Stimulated activated CD8-positive, alpha-beta memory T cell treated with anti-CD3 and anti-CD28 coated beads, Interleukin-15, amount 100 ng/mL, for 48 hours (primary cell): ENCODE data around the gene KRT75.

ENCODE experiments used
- DNase-seq, 2 donors: peaks; one replicate each; pipeline ENCODE4 v3.0.0-alpha.2; 2020; ENCODE audit warnings: low read depth in 2 of 2

The KRT75 gene

DNA sequence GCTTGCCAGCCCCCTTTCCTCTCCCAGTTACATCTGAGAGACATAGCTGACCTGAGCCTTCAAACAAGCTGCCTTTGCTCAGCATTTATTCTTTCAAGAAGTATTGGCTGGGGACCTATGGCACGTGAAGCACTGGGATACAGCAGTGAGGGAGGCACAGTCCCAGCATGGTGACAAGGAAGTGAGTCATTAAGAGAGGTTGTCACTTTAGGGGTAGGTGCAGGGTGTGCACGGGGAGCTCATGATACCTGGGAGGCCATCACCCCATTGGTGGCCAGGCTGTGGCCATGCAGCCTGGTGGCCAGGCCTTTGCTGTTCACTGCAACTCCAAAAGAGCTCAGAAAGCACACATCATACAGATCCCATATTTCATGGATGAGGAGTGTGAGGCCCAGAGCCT, 5.7 kb upstream of the KRT75 start:
- DNase-seq: no peak

DNA sequence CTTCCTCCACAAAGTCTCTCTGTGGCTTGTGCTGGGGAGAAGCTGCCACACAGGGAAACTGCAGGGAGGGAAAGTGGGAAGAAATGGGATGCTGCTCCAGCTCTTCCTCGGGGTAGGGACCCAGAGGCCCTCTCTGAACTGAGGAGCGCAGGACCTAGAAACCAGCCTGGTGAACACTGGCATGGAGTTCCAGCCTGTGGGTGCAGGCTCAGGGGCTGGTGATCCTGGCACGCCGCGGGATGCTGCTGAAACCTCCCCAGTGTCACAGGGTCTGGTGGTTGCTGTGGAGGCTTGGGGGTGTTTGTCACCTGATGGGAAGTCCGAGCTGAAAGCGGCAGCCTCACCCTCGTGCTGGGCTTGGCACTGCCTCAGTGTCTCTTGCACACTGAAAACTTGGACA, 5.2 kb upstream of the KRT75 start:
- no peak for DNase-seq

DNA sequence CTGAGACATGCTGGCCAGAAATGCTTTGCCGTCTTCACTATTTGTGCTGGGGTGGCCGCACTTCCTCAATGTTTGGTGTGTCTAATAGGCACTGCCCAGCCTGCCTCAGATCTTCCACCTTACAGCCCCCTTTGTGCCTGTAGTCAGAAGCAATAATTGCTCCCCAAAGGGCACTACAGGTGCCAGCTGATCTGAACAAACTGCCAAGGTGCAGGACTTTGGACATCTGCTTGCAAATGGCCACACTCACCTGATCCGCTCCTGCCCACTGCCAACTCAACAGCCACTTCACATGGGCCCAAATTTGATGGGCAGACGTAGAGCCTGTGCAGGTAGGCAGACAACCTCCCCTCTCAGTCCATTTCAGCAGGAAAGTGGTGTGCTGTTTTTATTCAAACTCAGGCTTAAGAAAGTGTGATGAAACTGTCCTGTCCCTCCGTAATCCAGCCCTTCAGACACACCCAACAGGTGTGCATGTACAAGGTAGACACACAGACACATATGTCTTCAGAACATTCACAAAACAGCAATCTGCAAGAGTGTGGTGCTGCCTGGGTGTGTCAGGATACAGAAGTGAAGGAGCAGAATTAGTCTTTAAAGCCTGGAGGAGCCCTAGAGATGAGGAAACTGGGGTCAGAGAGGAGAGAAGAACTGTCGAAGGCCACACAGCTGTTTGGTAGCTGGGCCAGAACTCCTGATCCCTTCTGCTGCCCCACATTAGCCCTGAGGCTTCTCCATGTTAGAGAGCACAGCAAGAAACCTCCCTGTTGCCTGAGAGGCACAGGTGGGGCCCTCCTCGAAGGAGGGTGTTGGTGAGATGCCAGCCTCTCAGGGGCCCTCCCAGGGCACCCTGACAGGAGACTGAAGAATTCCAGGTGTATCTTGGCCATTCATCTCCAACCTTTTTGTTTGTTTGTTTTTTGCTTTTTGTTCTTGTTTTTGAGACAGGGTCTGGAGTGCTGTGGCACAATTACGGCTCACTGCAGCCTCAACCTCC, 4.4 kb upstream of the KRT75 start:
- no peak for DNase-seq

DNA sequence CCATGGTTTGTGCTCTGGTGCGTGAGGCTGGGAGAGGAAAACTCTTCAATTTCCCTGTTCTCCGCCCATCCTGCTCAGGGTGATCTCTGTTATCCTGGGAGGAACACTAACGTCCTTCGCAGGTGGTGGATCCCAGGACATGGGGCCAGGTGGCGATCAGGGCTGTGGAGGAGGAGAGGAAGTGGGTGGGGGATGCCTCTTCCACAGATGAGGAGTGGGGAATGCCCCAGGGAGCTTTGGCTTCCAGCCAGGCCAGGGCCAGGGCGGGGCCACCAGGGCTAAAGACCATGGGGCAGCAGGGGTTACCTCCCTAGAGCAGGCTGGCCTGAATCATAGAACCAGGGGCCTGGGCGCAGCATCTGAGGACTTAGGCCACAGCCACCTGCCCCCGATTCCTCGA, 3.3 kb upstream of the KRT75 start:
- no peak for DNase-seq

DNA sequence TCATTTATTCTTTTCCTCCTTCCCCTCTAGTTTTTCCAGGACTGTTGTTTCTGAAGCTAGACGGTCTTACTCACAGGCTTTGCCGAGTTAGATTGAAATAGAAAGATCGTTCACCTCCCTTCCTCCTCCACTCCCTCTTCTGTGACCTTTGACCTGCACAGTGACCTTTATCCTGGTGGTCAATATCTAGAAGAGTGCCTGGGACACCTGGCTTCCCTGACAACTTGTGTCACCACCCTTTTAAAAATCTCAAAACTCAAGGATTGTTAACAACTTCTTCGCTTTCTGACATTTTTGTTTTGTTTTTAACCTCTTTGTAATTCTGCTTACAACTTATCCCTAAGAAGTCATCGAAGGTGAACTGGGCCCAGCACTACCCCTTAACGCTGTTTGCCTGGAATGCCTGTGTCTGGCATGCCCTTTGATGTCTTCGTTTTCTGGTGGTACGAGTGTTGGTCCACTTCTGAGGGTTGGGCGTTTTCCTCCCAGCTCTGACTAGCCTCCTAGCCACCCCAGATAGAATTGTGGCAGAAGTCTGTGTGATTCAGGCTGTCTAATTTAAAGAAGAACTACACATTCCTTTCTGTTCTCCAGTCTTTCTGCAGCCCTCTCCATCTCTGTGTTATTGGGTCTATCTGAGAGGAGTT, 2.8 kb upstream of the KRT75 start:
- no peak for DNase-seq

DNA sequence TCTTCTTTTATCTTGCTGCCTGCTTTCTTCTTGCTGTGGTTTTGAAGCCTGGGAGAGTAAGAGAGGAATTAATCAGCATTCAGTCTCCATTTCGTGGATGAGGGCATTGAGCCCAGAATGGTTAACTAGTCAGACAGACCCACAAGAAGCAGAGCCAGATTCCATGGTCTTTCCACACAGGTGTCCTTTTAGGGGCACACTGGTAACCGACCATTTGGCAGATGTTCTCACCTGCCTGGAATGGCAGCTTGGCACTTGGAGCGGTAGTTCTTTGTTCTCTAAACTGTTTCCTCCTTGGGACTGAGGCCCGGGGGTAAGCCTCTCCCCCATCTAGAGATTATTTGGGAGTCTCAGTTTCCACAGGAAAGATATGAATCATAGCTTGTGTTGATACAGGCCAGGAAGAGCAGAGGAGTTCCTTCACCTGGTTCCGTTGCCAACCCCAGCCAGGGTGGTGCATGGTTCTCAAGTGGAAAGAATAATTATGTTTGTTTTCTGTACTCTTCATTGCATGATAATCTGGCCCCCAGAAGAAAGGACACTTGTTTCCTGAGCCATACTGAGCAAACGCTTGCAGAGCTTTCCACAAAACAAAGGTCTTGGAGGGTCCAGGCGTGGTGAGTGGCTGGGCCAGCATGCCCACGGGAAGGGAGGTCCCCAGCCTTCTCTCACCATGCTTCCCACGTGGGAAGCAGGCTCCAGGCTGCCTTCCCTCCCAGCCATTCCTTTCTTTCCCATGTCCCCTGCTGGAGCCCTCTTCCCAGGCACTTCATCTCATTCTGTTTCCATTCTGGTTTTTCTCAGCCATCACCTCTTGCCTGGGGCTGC, 2.0 kb upstream of the KRT75 start:
- DNase-seq: no peak

DNA sequence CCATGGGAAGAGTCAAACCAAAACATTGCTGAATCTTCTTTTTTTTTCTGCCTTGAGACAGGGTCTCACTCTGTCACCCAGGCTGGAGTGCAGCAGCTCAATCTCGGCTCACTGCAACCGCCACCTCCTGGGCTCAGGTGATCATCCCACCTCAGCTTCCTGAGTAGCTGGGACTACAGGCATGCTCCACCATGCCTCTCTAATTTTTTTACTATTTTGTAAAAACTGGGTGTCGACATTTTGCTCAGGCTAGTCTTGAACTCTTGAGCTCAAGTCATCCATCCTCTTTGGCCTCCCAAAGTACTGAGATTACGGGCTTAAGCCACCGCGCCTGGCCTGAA, 1.5 kb upstream of the KRT75 start:
- DNase-seq: no peak

DNA sequence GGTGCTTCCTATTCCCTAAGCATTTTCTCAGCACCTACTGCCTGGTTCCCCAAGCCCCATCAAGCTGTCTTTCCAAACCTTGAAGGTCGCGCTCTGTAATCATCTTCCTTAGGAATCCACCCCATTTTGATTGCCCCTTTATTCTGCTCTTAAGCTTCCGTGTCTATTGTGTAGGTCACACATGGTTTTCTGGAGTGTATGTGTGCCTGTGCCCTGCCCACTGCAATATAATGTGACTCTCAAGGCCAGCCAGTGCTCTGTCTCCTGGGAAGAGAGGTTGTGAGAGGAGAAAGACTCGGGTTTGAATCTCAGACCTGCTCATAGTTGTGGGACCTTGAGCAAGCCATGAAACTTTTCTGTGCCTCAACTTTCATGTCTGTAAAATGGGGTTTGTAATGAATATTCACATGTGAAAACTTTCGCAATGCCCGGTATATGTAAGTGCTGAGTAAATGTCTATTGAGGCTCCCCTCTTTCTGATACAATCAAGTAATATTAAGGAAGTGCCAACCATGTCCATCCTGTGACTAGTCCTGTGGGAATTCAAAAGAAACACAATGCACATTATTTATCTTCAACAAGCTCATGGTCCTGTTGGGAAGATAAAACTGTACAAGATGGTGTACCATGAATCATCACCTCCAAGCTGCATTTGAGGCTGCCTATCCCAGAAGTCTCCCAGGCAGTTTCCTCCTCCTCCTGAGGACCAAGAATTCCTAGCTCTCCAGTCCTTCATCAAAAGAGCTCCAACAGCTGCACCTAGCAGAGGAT, 774 bp upstream of the KRT75 start:
- DNase-seq: no peak

DNA sequence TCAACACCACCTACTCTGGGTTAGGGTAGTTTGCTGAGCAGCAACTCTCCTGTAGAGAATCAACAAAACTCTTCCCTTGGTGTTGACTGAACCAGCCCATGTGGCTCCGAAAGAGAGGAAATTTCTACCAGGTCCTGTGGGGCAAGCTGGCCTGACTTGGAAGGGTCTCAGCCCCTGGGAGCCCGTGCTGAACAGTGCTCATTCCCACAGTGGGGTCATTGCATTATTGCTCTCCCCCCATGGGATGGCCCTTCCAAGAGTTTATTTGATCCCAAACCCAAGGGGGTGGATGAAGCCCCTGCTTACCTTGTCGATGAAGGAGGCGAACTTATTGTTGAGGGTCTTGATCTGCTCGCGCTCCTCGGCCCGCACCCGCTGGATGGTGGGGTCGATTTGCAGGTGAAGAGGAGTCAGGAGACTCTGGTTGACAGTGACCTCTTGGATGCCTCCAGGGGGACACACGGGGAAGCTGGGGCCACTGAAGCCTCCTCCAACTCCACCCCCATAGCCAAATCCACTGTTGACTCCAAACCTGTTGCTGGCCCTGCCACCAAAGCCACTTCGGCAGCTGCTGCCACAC, 580 bp downstream of the KRT75 start:
- DNase-seq: no peak

DNA sequence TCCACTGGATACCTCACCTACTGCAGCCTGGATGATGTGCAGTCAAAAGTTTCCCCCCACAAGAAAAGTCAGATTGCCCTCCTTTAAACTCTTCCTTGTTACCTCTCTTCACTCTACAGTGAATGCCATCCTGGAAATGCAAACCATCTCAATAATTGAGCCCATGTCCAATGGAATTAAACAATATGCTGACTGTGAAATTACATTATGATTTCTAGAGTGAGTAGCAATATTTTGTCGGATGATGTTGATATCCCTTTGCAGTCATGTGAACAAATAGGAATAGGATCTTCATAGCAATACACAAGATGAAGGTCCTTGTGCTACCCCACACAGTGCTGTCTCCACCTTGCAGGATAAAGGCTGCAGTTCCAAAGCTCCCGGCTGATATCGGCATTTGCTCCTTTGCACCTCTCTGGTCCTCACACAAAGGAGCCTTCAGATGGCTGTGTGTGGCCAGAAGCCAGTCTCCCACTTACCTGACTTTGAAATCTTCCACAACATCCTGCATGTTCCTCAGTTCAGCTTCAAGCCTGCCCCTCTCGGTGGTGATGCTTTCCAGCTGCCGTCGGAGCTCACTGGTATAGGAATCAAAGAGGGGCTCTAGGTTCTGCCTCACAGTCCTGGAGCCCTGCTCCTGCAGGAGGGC, 1.5 kb downstream of the KRT75 start:
- no peak for DNase-seq

DNA sequence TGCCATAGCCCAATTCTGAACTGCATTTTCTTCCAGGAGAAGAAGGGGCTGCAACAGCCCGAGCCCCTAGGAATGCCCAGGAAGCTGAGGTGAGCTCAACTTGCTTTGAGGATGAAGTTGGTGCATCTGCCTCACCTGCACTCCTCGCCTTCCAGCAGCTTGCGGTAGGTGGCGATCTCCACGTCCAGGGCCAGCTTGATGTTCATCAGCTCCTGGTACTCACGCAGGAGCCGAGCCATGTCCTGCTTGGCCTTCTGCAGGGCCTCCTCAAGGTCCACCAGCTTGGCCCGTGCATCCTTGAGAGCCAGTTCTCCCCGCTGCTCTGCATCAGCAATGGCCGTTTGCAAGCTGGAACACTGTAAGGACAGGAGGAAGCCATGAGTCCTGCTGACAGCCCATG, 6.0 kb downstream of the KRT75 start:
- no peak for DNase-seq

DNA sequence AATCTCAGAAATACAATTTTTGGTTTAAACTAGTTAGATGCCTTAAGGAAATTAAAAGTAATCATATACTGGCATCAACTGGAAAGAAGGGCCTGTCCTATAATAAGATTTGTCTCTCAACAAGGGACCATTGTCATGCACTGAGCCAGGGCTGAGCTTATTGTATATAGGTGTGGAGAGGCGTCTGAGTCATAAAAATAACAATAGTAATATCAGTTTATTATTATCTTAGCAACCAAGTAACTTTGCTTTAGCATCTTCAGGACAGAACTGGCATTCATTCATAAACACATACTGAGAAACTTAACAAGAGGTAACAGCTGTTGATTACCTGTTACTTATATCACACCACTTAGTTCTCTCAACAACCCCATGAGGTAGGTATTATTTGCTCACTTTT, 7.1 kb downstream of the KRT75 start:
- no peak for DNase-seq

DNA sequence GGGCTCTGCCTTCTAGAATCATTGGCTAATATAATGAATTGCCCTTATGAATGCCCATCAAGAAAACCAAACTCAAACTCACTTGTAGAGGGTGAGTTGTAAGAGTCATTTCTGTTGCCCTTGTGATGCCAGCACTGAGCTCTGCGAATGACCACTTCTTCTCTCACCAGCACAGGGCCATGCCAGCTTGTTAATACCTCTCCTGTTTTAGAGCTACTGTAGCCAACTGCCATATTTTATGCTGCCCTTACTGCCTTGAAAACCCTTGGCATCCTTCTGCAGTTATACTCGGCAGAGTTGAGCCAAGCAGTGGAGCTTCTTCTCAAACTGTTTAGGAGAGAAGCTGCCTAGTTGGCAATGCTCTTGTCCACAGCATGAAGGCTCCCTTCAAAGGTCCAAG, 8.1 kb downstream of the KRT75 start:
- DNase-seq: no peak

DNA sequence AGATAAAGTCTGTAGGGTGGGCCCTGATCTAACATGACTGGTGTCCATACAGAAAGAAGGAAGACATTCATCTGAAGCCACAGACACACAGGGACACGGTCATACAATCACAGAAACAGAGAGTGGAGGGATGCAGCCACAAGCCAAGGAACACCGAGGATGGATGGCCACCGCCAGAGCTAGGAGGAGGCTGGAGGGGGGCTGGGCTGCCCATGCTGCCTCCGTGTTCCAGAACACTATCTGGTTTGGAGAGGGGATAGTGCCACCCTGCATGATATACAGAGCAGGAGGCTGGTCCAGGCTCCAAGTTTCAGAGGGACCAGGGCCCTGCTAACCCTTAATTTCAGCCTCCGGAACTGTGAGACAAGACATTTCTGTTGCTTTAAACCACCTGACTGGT, 8.7 kb downstream of the KRT75 start:
- DNase-seq: no peak

DNA sequence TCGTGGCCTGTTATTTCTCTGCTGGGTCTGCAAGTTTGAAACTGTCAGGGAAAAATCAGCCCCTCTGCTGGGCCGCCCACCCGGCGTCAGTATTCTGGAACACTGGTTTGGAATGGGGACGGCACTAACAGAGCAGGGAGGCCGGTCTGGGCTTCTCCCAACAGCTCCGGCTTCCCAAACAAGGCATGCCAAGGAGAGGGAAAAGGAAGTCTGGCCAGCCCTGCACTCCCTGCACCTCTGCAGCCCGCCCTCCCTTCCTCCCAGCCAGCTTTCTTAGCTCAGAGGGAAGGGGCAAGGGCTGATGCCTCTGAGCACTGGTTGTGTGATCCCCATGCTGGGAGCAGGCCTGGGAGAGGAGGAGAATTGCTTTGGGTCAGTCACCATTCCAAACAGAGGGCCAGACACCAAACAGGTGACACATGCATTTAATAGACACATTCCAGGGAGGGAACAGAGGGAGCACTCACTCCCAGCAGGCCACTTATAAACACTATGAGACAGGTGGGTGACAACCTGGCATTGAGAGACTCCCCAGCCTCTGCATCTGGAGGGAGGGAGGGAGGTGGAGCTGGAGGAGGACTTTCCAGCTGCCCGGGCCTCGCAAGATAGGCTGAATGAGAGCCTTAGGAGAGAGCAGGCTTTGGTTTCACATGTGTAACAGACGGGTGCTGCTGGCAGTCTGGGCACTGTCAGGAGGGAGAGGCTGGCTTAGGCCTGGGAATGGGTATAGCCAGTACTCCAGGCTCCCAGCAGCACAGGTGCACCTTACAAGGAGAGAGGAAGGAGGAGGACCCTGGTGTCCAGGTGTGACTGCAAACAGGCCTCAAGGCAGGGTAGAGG, 10.3 kb downstream of the KRT75 start:
- no peak for DNase-seq

DNA sequence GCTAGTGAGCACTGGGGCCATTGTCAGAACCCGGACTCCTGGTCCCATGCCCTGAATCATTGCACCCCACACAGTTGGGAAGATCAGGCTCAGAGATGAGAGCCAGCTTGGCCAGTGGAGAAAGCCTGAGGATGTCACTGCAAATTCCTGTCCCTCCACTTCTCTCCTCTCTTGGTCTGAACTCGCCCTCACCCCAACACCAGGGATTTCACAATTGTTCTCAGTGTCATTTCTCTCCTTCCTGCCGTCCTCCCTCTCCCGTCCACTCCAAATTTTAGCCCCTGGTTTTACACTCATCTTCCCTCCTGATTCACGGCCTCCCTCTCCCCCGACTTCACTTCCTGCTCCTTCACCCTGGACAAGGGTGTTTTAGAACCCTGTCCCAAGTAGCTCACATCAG, 11.1 kb downstream of the KRT75 start:
- DNase-seq: no peak

DNA sequence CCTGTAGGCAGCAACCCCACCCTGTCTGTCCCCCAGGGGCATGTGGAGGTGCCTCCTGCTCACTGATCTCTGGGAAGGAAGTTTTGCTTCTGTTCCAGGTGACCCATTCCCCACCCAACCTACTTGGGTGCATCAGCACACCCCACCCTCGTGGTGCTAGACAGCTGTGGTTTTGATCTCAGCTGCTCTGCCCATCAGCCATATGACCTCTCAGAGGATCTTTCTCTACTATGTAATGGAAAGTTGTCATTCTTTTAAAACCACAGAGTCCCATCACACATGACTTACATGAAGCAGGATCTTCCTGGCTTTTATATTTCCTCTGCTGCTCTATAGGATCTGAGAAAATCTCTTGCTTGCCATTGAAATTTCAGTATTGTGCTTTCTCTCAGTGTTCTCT, 14.5 kb downstream of the KRT75 start:
- DNase-seq: no peak

DNA sequence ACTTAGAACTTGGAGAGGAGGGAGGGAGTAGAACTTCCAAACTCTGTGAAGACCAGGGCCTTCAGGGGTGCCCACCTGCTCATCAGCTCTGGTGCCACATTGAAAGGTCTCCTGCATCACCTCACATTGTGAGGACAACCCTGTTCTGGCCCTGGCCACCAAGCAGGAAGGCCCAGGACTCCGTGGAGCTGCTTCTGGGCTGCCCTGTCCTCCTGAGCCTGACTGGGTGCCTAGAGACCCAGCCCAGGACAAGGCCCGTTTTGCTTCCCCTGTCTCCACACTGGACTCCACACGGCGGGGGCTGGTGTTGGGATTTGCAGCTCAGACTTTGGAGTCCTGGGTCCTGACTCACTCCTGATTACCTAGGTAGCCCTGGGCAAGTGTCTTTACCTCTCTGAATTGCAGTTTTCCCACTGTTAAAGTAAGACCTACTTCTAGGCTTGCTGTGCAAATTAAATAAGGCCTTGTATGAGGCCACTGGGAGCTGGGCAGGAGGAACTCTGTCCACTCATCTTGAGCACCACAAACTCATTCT, 15.5 kb downstream of the KRT75 start:
- DNase-seq: no peak

DNA sequence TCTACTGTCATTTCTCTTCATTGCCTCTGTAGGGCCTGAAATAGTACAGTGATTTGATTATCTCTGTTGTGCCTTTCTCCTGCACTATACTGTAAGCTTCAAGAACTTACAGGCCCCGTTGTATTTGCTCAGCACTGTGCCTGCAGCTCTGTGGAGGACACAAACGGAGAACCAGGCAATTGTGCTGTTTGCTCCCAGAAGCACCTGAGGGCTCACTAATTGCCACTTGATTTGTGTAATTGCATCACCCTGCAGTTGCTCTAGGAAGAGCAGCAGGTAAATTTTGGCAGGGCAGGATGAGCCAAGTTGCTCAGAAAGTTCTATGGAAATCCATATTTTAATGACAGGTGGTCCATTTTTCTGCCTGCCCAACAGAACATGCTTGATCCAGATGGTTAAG, 16.4 kb downstream of the KRT75 start:
- no peak for DNase-seq

DNA sequence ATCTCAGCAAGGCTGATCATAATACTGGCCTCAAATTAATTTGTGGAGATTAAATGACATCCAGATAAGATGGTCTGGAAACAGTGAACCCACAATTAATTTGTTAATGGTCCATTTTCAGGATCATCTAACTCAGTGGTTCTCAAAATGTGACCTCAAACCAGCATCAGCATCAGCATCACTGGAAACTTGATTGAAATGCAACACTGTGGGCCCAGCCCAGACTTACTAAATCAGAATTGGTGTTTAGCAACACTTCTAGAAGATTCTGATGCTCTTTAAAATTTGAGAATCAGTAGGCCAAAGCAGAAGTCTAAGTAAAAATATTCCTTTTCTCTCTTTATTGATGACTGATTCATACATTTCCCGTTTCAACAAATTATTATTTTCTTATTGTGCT, 17.4 kb downstream of the KRT75 start:
- no peak for DNase-seq
